Measurements from ENCODE around the gene BPIFA1. TPM values are rescaled to one million over a fixed set of nuclear protein-coding genes. Genes with fewer than 3 reads are reported as not detected.

The BPIFA1 gene
- total RNA-seq, 2 donors from 2014 or later = not detected

DNA sequence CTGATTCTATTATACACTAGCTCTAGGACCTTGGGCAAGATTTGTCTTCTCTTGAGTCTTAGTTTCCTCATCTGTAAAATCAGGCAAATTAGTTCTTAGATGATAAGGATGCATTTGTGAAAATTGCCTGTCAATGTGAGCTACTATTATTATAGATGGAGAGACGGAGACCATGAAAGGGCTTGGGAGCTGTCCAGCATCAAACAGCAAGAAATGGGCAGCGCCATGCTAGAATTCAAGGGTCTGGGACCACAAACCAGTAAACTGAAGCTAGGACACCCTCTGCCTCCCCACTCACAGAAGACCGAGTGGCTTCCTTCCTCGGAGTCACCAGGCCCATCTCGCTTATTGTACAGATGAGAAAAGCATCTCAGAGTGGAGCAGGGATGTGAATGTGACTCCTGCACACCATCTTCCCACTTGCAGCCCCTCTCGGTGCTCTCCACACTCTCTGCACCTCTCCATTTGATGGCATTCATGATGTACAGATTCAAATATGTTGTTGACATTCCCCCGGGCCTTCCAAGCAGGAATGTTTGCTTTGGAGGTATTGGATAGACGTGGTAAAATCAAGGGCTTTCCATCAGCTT lies 42.8 kb upstream of the BPIFA1 start:
- DNase-seq (ENCODE audit: low spot score) = no peak
- Histone ChIP-seq H3K36me3 (no peaks in the 10 kb centered on the region), H3K4me3 (no peak overlapping the region), H3K27me3 (replicated peaks; ENCODE audit: insufficient read depth) (no peaks in the 10 kb centered on the region), H3K27ac (no peak overlapping the region), H3K4me1 (replicated peaks) (no peaks in the 10 kb centered on the region), H3K9me3 (no peaks in the 10 kb centered on the region)
- intact Hi-C loops (cut with DNase I) = no loop called here
- WGBS = 61% methylated on average over 8 of the region's 8 CpGs
- TF ChIP-seq, protein P1, sequence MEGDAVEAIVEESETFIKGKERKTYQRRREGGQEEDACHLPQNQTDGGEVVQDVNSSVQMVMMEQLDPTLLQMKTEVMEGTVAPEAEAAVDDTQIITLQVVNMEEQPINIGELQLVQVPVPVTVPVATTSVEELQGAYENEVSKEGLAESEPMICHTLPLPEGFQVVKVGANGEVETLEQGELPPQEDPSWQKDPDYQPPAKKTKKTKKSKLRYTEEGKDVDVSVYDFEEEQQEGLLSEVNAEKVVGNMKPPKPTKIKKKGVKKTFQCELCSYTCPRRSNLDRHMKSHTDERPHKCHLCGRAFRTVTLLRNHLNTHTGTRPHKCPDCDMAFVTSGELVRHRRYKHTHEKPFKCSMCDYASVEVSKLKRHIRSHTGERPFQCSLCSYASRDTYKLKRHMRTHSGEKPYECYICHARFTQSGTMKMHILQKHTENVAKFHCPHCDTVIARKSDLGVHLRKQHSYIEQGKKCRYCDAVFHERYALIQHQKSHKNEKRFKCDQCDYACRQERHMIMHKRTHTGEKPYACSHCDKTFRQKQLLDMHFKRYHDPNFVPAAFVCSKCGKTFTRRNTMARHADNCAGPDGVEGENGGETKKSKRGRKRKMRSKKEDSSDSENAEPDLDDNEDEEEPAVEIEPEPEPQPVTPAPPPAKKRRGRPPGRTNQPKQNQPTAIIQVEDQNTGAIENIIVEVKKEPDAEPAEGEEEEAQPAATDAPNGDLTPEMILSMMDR (IDR thresholded peaks at IDR 0.05) = no peak
- no peak for TF ChIP-seq POLR2A (IDR thresholded peaks at IDR 0.05)
- TF ChIP-seq POLR2AphosphoS5 (IDR thresholded peaks at IDR 0.05) = no peak

DNA sequence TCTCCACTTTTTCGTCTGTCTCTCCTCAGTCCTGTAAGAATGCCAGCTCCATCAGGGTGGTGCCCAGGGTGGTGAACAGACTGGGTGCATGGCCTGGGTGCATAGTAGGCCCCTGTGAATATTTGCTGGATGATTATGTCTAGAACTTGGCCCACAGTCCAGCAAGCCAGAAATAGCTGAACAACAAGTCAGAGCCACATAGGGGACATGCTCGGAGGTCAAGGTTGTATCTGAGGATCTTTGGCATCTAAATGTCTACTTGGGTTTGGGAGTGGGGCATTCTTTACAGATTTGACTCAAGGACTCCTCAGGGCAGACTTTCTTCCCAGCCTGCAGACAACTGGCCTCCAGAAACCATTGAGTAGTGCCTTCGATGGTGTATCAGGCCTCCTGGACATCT lies 36.8 kb upstream of the BPIFA1 start:
- Histone ChIP-seq H3K36me3 (no peaks in the 10 kb centered on the region), H3K4me3 (no peak overlapping the region), H3K27me3 (replicated peaks; ENCODE audit: insufficient read depth) (no peaks in the 10 kb centered on the region), H3K4me1 (replicated peaks) (no peaks in the 10 kb centered on the region), H3K27ac (no peak overlapping the region), H3K9me3 (no peaks in the 10 kb centered on the region)
- 88% methylated on average over 3 of the region's 3 CpGs for WGBS
- no peak for DNase-seq (ENCODE audit: low spot score)
- TF ChIP-seq, protein P1 (IDR thresholded peaks at IDR 0.05) = no peak
- TF ChIP-seq POLR2A (IDR thresholded peaks at IDR 0.05) (no peak), POLR2AphosphoS5 (IDR thresholded peaks at IDR 0.05) (no peak)
- intact Hi-C loops (cut with DNase I) = no loop called here

DNA sequence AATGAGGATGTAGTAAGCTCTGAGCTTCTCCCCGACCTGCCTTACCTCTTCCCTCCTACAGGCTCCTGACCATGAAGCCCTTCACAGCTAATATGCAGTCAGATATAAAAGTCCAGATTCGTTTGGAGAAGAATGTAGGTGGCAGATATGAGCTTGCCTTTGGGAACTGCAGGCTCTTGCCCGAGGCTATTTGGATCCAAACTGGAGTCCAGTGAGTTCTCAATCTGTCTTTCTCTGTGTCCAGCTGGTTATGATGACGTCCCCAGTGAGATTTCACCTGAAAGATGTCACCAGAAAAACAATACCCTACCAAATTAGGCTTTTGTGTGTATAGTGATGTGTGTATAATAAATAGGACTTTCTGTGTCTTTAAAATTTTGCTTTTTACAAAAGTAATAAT lies 33.3 kb upstream of the BPIFA1 start:
- TF ChIP-seq POLR2A (IDR thresholded peaks at IDR 0.05) (no peak), POLR2AphosphoS5 (IDR thresholded peaks at IDR 0.05) (no peak)
- TF ChIP-seq, protein P1 (IDR thresholded peaks at IDR 0.05) = no peak
- intact Hi-C loops (cut with DNase I) = no loop called here
- Histone ChIP-seq H3K27ac (no peak overlapping the region), H3K27me3 (replicated peaks; ENCODE audit: insufficient read depth) (no peaks in the 10 kb centered on the region), H3K4me3 (no peak overlapping the region), H3K36me3 (no peaks in the 10 kb centered on the region), H3K9me3 (no peaks in the 10 kb centered on the region), H3K4me1 (replicated peaks) (no peaks in the 10 kb centered on the region)
- 51% methylated on average over 4 of the region's 4 CpGs for WGBS
- no peak for DNase-seq (ENCODE audit: low spot score)

DNA sequence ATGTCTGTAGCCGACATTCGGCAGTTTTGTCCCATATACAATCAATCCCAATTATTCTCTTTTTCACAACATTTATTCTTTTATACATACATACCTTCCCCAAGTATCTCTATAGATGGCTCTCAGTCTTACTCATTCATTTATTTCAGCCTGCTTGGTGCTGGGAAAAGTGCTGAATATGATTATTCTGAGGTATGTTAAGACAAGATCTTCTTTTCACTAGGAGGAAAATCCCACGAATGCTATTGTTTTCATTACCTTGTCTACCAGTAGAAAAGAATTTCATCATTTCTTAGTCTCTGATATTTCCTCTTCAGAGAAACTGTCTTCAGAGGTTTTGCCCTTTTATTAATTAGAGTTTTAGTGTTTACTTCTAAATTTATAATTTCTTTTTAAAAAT lies 32.4 kb upstream of the BPIFA1 start:
- no peak for DNase-seq (ENCODE audit: low spot score)
- Histone ChIP-seq H3K27ac (no peak overlapping the region), H3K27me3 (replicated peaks; ENCODE audit: insufficient read depth) (no peaks in the 10 kb centered on the region), H3K36me3 (no peaks in the 10 kb centered on the region), H3K9me3 (no peaks in the 10 kb centered on the region), H3K4me1 (replicated peaks) (no peaks in the 10 kb centered on the region), H3K4me3 (no peak overlapping the region)
- TF ChIP-seq POLR2A (IDR thresholded peaks at IDR 0.05) = no peak
- intact Hi-C loops (cut with DNase I) = no loop called here
- 91% methylated on average over 3 of the region's 3 CpGs for WGBS

DNA sequence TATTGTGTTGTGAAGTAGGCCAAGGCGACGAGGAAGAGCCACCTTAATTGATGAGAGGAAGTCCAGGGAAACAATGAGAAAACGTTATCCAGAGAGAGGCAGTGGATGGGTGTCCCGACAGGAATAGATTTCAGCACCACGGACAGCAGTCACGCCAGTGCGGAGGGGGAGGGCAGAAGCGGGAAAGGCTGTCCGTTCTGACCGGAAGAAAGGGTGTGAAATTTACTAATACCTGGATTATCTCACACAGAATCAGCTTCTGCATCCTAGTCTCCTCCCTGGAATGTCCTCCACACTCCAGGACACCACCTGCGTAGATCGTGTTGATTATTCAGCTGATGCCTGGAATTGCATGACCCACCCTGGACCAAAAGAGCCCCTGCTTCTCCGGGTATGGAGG lies 26.0 kb upstream of the BPIFA1 start:
- Histone ChIP-seq H3K27me3 (replicated peaks; ENCODE audit: insufficient read depth) (no peaks in the 10 kb centered on the region), H3K27ac (no peak overlapping the region), H3K9me3 (no peaks in the 10 kb centered on the region), H3K36me3 (no peaks in the 10 kb centered on the region), H3K4me1 (replicated peaks) (no peaks in the 10 kb centered on the region), H3K4me3 (no peak overlapping the region)
- peak; percentile 43 for DNase-seq (ENCODE audit: low spot score)
- 4% methylated on average over 13 of the region's 13 CpGs for WGBS
- TF ChIP-seq POLR2AphosphoS5 (IDR thresholded peaks at IDR 0.05) = peak; percentile 35
- TF ChIP-seq, protein P1 (IDR thresholded peaks at IDR 0.05) = no peak
- intact Hi-C loops (cut with DNase I) = no loop called here
